MCF 10A (cell line): ENCODE measurements around the gene MTX1. TPM values are rescaled to one million over a fixed set of nuclear protein-coding genes. Genes with fewer than 3 reads are reported as not detected.
A peak's percentile ranks its signal among the peaks of the same experiment; 100 is the strongest.
"Not testable (repeated sequence)": the region's sequence is repeated elsewhere in the genome, so short reads cannot be mapped to it uniquely, and the experiment has no call there.

Experiments
- Bru-seq: library from RNA; stranded (reverse); fragments of 400-500 nt; gene quantifications from one replicate; lab custom pipeline; 2021; lab: Mats Ljungman, UMichigan
- BruChase-seq, 2 experiments: library from RNA; stranded (reverse); fragments of 400-500 nt; gene quantifications; one replicate each; lab custom pipeline; 2021; lab: Mats Ljungman, UMichigan
- BruUV-seq: library from RNA; stranded (reverse); fragments of 400-500 nt; replicated peaks from 2 replicates; lab custom pipeline; 2021; lab: Mats Ljungman, UMichigan
- CTCF ChIA-PET: fragments of 300-600 bp; sonication (Branson Sonifier 250); formaldehyde crosslinking; extraction: SDS; loops from one replicate; lab custom pipeline; 2021; ENCODE audit warnings: antibody characterized with exemption, inconsistent platforms; lab: Yijun Ruan, JAX
- POLR2A ChIA-PET: fragments of 300-600, 350-650 bp; sonication (Branson Sonifier 250); formaldehyde crosslinking; extraction: SDS; loops from one replicate; lab custom pipeline; 2020; ENCODE audit warnings: antibody characterized with exemption, inconsistent platforms; lab: Yijun Ruan, JAX
- DNase-seq: peaks from one replicate; pipeline ENCODE4 v3.0.0-alpha.2; 2018; ENCODE audit not compliant: unreplicated experiment
- H3K27ac Mint-ChIP-seq: one replicate; pipeline ENCODE4 v1.8.0; 2022; ENCODE audit warnings: mild to moderate bottlenecking, low read depth, mixed read lengths; ENCODE audit not compliant: unreplicated experiment
- H3K27me3 Mint-ChIP-seq: one replicate; pipeline ENCODE4 v1.8.0; 2022; ENCODE audit warnings: mixed read lengths; ENCODE audit not compliant: insufficient read depth, unreplicated experiment
- H3K36me3 Mint-ChIP-seq: one replicate; pipeline ENCODE4 v1.8.0; 2022; ENCODE audit warnings: mild to moderate bottlenecking, moderate library complexity, mixed read lengths; ENCODE audit not compliant: insufficient read depth, unreplicated experiment
- H3K4me1 Mint-ChIP-seq: one replicate; pipeline ENCODE4 v1.8.0; 2022; ENCODE audit warnings: mixed read lengths; ENCODE audit not compliant: insufficient read depth, unreplicated experiment
- H3K4me3 Mint-ChIP-seq: one replicate; pipeline ENCODE4 v1.8.0; 2022; ENCODE audit warnings: mild to moderate bottlenecking, moderate library complexity, mixed read lengths; ENCODE audit not compliant: unreplicated experiment
- H3K9me3 Mint-ChIP-seq: one replicate; pipeline ENCODE4 v1.8.0; 2022; ENCODE audit warnings: mixed read lengths; ENCODE audit not compliant: unreplicated experiment
- intact Hi-C: fragments of 100-400 bp; cut with micrococcal nuclease; formaldehyde crosslinking; loops from 2 replicates; pipeline ENCODE4 v1.14.1; 2022
- long read RNA-seq: library from polyadenylated mRNA; stranded (forward); transcript quantifications from one replicate; pipeline ENCODE4 v2.0.0, GENCODE V29; 2022
- total RNA-seq: library from RNA; stranded (reverse); gene quantifications from 2 replicates; pipeline ENCODE4 v1.2.3, GENCODE V29; 2022
- TF ChIP-seq, protein P1 (sequence below): fragments of 200-600 bp; IDR thresholded peaks from one replicate; pipeline ENCODE4 v1.8.0; 2022; ENCODE audit warnings: antibody characterized with exemption, mild to moderate bottlenecking; ENCODE audit not compliant: unreplicated experiment

Gene MTX1
- total RNA-seq (64.6 and 67.4 TPM in 2 replicates), Bru-seq, nascent RNA (percentile 78 among the genes with signal in this experiment), BruChase-seq, experiment 1, labeled RNA remaining after a 6-hour chase (percentile 77 among the genes with signal in this experiment), BruChase-seq, experiment 2, labeled RNA remaining after a 2-hour chase (percentile 66 among the genes with signal in this experiment)
- long read RNA-seq, transcript MTX1-201 (7 exons, 1,441 nt) = minor isoform, 5 of 158 reads
- long read RNA-seq, transcript MTX1-204 (7 exons, 2,579 nt) = minor isoform, 5 of 158 reads
- long read RNA-seq, transcript MTX1-202 (8 exons, 1,632 nt) = major isoform, 137 of 158 reads
- long read RNA-seq, partial matches to known transcripts = 3 of 158 reads
- long read RNA-seq, other reads (novel, unspliced or antisense) = 8 of 158 reads

DNA sequence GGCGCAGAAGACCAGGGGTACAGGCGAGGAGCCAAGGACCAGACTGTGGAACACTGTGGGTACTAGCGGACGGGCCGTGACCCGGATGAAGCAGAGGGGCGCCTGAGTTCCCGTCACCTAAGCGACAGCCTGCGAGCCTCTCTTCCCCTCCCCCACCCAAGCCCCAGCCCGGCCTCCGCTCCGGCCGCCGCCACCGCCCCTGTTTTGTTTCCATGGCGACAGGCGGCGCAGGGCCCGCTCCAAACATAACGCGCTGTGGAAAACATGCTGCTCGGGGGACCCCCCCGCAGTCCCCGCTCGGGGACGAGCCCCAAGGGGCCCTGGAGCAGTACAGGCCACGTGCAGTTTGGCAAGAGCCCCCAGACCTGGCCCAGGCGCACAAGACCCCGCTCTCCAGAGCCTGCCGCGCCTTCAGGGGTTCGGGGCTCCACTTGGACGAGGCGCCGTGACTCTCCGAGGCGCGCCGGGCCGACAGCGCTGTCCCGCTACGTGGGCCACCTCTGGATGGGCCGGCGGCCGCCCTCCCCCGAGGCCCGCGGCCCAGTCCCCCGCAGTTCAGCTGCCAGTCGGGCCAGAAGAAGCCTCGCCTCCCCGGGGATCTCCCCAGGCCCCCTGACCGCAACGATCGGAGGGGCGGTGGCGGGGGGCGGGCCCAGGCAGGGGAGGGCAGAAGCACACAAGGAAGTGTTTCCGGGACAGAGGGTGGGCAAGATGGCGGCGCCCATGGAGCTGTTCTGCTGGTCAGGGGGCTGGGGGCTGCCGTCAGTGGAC, at the start of gene MTX1:
Gene MTX1 (plus strand): TSS at position 155 of the 771 bp plus-strand sequence. CDS start 110 bp downstream, at position 265.
- no TSS peak for BruUV-seq
- intact Hi-C loops = loop anchor here (1.0 to 5.0 kb wide), 2 partner anchors 32 to 54 kb away; partner anchors contain the start of gene SCAMP3
- peak; percentile 79 for DNase-seq
- H3K4me3 Mint-ChIP-seq = peak within 1 kb of the TSS; percentile 76
- ChIA-PET POLR2A (interaction anchor here (0.5 to 9.2 kb wide), 19 partner anchors 10 to 235 kb away, joined by 3 to 131 read pairs (median 4); partner anchors contain the start of genes CKS1B, CLK2, FLAD1 and KRTCAP2), CTCF (interaction anchor here (0.6 to 9.1 kb wide), 13 partner anchors 14 to 682 kb away, joined by 3 to 111 read pairs (median 5); partner anchors contain the start of gene KRTCAP2)
- H3K9me3 Mint-ChIP-seq = no peaks in the 10 kb centered on the region
- H3K4me1 Mint-ChIP-seq = peaks cover 22% of the 10 kb centered on the region
- TF ChIP-seq, protein P1, sequence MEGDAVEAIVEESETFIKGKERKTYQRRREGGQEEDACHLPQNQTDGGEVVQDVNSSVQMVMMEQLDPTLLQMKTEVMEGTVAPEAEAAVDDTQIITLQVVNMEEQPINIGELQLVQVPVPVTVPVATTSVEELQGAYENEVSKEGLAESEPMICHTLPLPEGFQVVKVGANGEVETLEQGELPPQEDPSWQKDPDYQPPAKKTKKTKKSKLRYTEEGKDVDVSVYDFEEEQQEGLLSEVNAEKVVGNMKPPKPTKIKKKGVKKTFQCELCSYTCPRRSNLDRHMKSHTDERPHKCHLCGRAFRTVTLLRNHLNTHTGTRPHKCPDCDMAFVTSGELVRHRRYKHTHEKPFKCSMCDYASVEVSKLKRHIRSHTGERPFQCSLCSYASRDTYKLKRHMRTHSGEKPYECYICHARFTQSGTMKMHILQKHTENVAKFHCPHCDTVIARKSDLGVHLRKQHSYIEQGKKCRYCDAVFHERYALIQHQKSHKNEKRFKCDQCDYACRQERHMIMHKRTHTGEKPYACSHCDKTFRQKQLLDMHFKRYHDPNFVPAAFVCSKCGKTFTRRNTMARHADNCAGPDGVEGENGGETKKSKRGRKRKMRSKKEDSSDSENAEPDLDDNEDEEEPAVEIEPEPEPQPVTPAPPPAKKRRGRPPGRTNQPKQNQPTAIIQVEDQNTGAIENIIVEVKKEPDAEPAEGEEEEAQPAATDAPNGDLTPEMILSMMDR = no peak
- H3K27me3 Mint-ChIP-seq = no peaks in the 10 kb centered on the region
- H3K36me3 Mint-ChIP-seq = peaks cover 33% of the 10 kb centered on the region
- H3K27ac Mint-ChIP-seq = peak within 1 kb of the TSS; percentile 91

DNA sequence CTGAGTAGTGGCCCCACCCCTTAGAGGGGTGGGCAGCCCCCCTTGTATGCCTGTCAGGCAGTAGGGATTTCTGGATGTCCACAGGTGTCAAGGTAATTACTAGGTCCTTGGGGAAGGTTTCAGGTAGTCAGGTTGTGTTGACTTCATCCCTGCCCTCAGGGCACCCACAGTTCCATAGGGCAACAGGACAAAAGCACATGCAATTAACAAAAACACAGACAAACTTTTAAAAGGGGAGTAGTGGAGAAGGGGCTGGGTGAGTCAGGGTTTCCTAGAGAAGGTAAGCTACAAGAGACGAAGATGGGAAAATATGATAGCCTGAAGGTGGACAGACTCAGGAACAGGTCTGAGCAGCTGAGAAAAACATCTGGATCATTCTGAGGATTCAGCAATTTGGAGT, 49.5 kb upstream of the MTX1 start:
- H3K4me3 Mint-ChIP-seq = no peak overlapping the region
- no TSS peak for BruUV-seq
- H3K4me1 Mint-ChIP-seq = no peaks in the 10 kb centered on the region
- intact Hi-C loops = no loop called here
- peaks cover 15% of the 10 kb centered on the region for H3K27me3 Mint-ChIP-seq
- TF ChIP-seq, protein P1 = no peak
- no peaks in the 10 kb centered on the region for H3K36me3 Mint-ChIP-seq
- ChIA-PET CTCF (interaction anchor here (0.6 to 1.3 kb wide), 4 partner anchors 14 to 735 kb away, joined by 3 to 11 read pairs (median 4); partner anchors contain the start of gene KRTCAP2), POLR2A (interaction anchor here (0.6 kb wide), 1 partner anchor 10 kb away, joined by 4 read pairs; no protein-coding TSS in a partner anchor)
- no peak for DNase-seq
- no peaks in the 10 kb centered on the region for H3K9me3 Mint-ChIP-seq
- no peak overlapping the region for H3K27ac Mint-ChIP-seq

GRCh38 chr1:155160128-155160527, 48.4 kb upstream of the MTX1 start:
- DNase-seq = no peak
- Mint-ChIP-seq H3K27me3 (peaks cover 10% of the 10 kb centered on the region), H3K4me3 (no peak overlapping the region), H3K4me1 (no peaks in the 10 kb centered on the region), H3K36me3 (no peaks in the 10 kb centered on the region), H3K9me3 (no peaks in the 10 kb centered on the region), H3K27ac (no peak overlapping the region)
- POLR2A ChIA-PET = no interaction called here
- TF ChIP-seq, protein P1 = no peak
- no TSS peak for BruUV-seq
- CTCF ChIA-PET = interaction anchor here (1.4 to 1.5 kb wide), 2 partner anchors 68 to 75 kb away, joined by 4 to 7 read pairs; no protein-coding TSS in a partner anchor
- intact Hi-C loops = no loop called here

- DNase-seq, BruUV-seq, H3K36me3 Mint-ChIP-seq, H3K9me3 Mint-ChIP-seq, H3K4me3 Mint-ChIP-seq, H3K27ac Mint-ChIP-seq, H3K27me3 Mint-ChIP-seq, H3K4me1 Mint-ChIP-seq, intact Hi-C loops: not testable (repeated sequence)
- ChIA-PET POLR2A (interaction anchor here (1.5 kb wide), 1 partner anchor 23 kb away, joined by 4 read pairs; no protein-coding TSS in a partner anchor), CTCF (interaction anchor here (0.6 to 14.5 kb wide), 6 partner anchors 10 to 116 kb away, joined by 3 to 380 read pairs (median 6); partner anchors contain the start of gene KRTCAP2)
Observed at GRCh38 chr1:155162631-155163030, 45.9 kb upstream of the MTX1 start.

DNA sequence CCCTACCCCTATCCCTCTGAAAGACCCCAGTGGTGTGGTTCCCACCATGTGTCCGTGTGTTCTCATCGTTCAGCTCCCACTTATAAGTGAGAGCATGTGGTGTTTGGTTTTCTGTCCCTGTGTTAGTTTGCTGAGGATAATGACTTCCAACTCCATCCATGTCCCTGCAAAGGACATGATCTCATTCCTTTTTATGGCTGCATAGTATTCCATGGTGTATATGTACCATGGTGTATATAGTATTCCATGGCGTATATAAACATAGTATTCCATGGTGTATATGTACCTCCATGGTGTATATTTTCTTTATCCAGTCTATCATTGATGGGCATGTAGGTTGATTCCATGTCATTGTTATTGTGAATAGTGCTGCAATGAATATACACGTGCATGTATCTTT, 44.7 kb upstream of the MTX1 start:
- H3K27ac Mint-ChIP-seq, H3K4me3 Mint-ChIP-seq, H3K27me3 Mint-ChIP-seq, BruUV-seq, H3K36me3 Mint-ChIP-seq, H3K4me1 Mint-ChIP-seq, H3K9me3 Mint-ChIP-seq, DNase-seq, intact Hi-C loops: not testable (repeated sequence)
- ChIA-PET CTCF (interaction anchor here (0.6 to 14.5 kb wide), 6 partner anchors 9 to 218 kb away, joined by 3 to 380 read pairs (median 4); partner anchors contain the start of gene KRTCAP2), POLR2A (interaction anchor here (0.6 to 2.3 kb wide), 4 partner anchors 9 to 54 kb away, joined by 3 to 7 read pairs (median 4); partner anchors contain the start of gene KRTCAP2)

DNA sequence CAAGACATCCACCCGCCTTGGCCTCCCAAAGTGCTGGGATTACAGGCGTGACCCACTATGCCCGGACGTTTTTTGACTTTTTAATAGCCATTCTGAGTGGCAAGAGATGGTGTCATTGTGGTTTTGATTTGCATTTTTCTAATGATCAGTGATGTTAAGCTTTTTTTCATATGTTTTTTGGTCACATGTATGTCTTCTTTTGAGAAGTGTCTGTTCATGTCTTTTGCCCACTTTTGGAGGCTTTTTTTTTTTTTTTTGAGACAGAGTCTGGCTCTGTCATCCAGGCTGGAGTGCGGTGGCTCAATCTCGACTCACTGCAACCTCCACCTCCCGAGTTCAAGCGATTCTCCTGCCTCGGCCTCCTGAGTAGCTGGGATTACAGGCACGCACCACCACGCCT, 43.9 kb upstream of the MTX1 start:
- not testable (repeated sequence) for BruUV-seq
- CTCF ChIA-PET = interaction anchor here (0.6 to 14.5 kb wide), 7 partner anchors 8 to 74 kb away, joined by 3 to 380 read pairs (median 4); partner anchors contain the start of gene KRTCAP2

More for the DNA sequence above, 43.9 kb upstream of the MTX1 start:
- H3K4me3 Mint-ChIP-seq, H3K9me3 Mint-ChIP-seq, H3K36me3 Mint-ChIP-seq, H3K27ac Mint-ChIP-seq, H3K4me1 Mint-ChIP-seq, H3K27me3 Mint-ChIP-seq, DNase-seq, intact Hi-C loops: not testable (repeated sequence)
- POLR2A ChIA-PET = interaction anchor here (0.6 to 2.3 kb wide), 2 partner anchors 8 to 55 kb away, joined by 3 to 7 read pairs; partner anchors contain the start of gene KRTCAP2
